ENCODE measurements around the gene LIN52.

LIN52 gene

DNA sequence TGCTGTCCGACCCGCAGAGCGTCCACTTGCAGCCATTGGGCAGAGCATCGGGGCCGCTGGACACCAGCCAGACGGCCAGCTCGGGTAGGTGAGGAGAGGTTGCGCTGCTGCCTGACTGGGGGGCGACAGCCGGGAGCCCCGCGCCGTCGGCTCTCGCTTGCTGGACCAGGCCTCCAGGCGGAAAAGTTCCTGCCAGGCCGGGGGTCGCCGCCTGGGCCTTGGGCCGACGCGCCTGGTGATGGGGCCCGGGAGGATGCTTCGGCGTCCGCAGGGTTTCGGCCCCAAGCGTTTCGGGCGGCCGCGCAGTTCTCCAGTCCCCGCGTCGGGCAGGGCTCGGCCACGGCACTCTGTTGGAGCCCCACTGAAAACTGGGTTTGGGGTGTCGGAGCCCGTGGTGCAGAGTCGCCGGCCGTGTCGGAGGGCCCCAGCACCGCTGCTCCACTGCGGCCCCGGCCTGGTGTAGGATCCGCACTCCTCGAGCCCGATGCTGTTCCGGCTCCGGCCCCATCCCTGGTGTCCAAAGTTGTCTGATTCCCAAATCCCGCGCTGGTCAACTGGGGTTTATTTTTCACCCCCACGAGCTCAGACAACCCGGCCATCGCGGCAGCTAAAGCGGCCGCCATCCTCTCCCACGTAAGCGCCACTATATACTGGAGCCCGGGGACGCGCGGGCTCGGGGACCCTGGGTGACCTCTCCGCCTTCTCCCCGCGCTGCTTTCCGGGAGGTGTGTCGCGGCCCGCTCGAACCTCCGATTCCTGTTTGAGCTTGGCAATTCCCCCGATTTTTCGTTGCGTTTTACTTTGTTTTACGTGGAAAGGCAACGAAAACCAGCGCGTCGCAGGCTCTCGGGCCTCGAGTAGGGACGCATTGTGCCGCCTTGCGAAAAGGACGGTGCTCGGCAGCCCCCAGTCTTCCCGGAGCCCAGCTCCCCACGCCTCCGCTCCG is 155.4 kb downstream of the LIN52 start:
- H3K9me3 ChIP-seq (ENCODE audit: low read length): no peaks in the 10 kb centered on the region
- H3K36me3 ChIP-seq (ENCODE audit: insufficient read depth, low read length): no peaks in the 10 kb centered on the region
- H3K4me1 ChIP-seq (ENCODE audit: insufficient read depth, low read length): peaks cover 19% of the 10 kb centered on the region
- H3K4me3 ChIP-seq (ENCODE audit: low read depth in 1 of 2, low read length in 2 of 2): peak overlapping the region; percentile 29 to 38
- H3K27ac ChIP-seq (ENCODE audit: low read depth, low read length): no peak overlapping the region
- no peak overlapping the region for H3K9ac ChIP-seq (ENCODE audit: low read length)
- H3K27me3 ChIP-seq (ENCODE audit: control insufficient read depth in 1 of 2, insufficient read depth in 2 of 2, low read length in 2 of 2): peaks cover 65 to 66% of the 10 kb centered on the region in 2 donors

DNA sequence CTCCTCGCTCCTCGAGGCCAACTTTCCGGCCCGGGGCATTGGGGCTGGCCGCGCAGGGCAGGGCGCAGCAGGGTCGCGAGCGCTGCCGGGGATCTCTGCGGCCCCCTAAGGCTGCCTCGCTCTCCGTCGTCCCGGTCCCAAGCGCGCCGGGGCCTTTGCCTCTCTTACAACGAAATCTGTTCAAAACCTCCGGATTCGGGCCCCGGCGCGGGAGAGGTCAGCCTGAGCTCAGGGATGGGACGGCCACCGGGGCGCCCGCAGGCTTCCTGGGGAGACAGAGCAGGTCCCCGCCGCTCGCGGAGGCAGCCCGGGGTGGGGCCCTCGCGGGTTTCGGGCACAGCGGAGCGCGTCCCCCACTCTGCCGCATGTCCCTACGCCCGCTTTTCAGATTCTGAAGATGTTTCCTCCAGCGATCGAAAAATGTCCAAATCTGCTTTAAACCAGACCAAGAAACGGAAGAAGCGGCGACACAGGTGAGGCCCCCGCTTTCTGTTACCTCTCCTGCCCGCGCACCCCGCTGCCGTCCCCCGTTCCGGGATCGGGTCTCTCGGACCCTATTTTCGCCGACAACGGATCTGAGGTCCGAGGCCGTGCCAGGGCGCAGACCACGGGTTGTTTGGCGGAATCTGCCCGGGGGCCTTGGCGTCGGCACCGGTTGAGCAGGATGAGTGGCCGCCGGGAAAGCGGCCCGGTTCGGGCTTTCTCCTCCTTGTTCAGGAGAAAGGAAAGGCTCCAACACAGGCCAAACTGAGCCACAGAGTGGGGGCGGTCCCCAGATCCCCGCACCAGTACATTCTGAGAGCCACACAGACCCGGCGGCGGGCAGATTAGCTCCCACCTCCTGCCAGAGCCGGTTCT is 156.3 kb downstream of the LIN52 start:
- H3K27me3 ChIP-seq (ENCODE audit: control insufficient read depth in 1 of 2, insufficient read depth in 2 of 2, low read length in 2 of 2): peaks cover 66 to 74% of the 10 kb centered on the region in 2 donors
- H3K27ac ChIP-seq (ENCODE audit: low read depth, low read length): no peak overlapping the region
- H3K4me1 ChIP-seq (ENCODE audit: insufficient read depth, low read length): peaks cover 19% of the 10 kb centered on the region
- no peak overlapping the region for H3K9ac ChIP-seq (ENCODE audit: low read length)
- H3K9me3 ChIP-seq (ENCODE audit: low read length): no peaks in the 10 kb centered on the region
- no peaks in the 10 kb centered on the region for H3K36me3 ChIP-seq (ENCODE audit: insufficient read depth, low read length)
- peak overlapping the region; percentile 29 to 38 for H3K4me3 ChIP-seq (ENCODE audit: low read depth in 1 of 2, low read length in 2 of 2)

DNA sequence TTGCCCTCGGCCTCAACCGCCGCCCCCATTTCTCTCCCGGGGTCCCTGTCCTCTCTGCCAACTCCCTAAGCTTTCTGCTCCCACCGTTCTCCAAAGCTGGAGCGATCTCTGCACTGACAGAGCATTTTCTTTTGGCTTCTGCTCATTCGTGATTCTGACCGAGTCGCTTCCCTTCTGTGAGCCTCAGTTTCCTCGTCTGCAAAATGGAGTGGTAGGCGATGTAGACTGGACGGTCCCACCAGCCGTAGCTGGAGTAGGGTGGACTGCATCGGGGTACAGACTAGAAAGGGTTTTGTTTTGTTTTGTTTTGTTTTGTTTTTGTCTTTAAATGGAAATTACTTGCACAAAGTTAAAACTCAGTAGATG is 156.9 kb downstream of the LIN52 start:
- H3K4me1 ChIP-seq (ENCODE audit: insufficient read depth, low read length): peaks cover 19% of the 10 kb centered on the region
- H3K9me3 ChIP-seq (ENCODE audit: low read length): no peaks in the 10 kb centered on the region
- H3K27me3 ChIP-seq (ENCODE audit: control insufficient read depth in 1 of 2, insufficient read depth in 2 of 2, low read length in 2 of 2): peaks cover 66 to 78% of the 10 kb centered on the region in 2 donors
- H3K36me3 ChIP-seq (ENCODE audit: insufficient read depth, low read length): no peaks in the 10 kb centered on the region
- H3K4me3 ChIP-seq (ENCODE audit: low read depth in 1 of 2, low read length in 2 of 2): peak overlapping the region in 1 of 2 donors; percentile 29
- no peak overlapping the region for H3K9ac ChIP-seq (ENCODE audit: low read length)
- no peak overlapping the region for H3K27ac ChIP-seq (ENCODE audit: low read depth, low read length)

DNA sequence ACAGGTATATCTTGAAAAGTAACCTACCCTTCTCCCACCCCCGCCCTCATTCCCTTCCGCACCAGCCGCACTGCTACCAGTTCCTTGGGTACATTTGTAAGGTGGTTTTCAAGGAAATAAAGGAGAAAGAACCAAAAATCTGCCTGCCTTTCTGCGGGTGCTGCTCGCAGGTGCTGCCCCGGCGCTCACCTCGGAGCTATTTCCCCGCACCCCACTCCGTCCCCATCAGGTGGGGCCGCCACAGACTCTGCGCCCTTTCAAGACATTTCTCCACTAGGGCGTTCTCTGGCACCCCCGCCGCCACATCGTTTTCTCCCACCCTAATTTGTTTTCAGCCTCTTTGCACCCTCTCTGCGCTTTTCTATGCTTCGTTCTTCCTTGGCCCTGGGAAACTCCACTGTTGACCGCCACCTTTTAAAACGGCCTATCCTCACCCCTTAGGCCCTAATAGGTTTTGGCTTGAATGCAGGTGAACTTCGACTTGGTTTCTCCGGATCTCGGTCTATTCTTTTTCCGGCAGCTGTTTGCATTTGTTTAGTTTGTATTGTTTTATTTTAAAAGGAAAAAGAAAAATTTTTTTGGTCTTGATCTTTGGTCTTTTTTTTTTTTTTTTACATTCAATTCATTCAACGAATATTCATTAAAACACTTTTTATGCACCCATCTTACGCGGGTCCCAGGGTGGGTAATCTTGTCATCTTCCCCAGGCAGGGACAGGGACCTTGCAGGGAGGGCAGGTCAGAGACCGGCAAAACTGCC is 157.4 kb downstream of the LIN52 start:
- peaks cover 19% of the 10 kb centered on the region for H3K4me1 ChIP-seq (ENCODE audit: insufficient read depth, low read length)
- peaks cover 66 to 81% of the 10 kb centered on the region in 2 donors for H3K27me3 ChIP-seq (ENCODE audit: control insufficient read depth in 1 of 2, insufficient read depth in 2 of 2, low read length in 2 of 2)
- no peak overlapping the region for H3K4me3 ChIP-seq (ENCODE audit: low read depth in 1 of 2, low read length in 2 of 2)
- no peak overlapping the region for H3K9ac ChIP-seq (ENCODE audit: low read length)
- no peak overlapping the region for H3K27ac ChIP-seq (ENCODE audit: low read depth, low read length)
- no peaks in the 10 kb centered on the region for H3K9me3 ChIP-seq (ENCODE audit: low read length)
- no peaks in the 10 kb centered on the region for H3K36me3 ChIP-seq (ENCODE audit: insufficient read depth, low read length)

DNA sequence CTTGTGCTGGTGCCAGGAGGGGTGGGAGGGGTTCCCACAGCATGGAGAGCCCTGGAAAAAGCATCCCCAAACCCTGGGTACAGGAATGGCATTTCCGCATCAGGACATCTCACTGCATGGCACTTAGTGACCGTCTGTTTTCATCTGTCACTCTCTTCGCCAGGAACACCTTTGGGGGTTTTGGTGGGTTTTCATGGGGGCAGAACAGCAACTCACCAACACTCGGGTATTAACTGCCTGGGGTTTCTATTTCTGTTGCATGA is 158.0 kb downstream of the LIN52 start:
- Histone ChIP-seq H3K4me3 (ENCODE audit: low read depth in 1 of 2, low read length in 2 of 2) (no peak overlapping the region), H3K27ac (ENCODE audit: low read depth, low read length) (no peak overlapping the region), H3K9ac (ENCODE audit: low read length) (no peak overlapping the region), H3K9me3 (ENCODE audit: low read length) (no peaks in the 10 kb centered on the region), H3K4me1 (ENCODE audit: insufficient read depth, low read length) (peaks cover 19% of the 10 kb centered on the region), H3K36me3 (ENCODE audit: insufficient read depth, low read length) (no peaks in the 10 kb centered on the region), H3K27me3 (ENCODE audit: control insufficient read depth in 1 of 2, insufficient read depth in 2 of 2, low read length in 2 of 2) (peaks cover 65 to 79% of the 10 kb centered on the region in 2 donors)

DNA sequence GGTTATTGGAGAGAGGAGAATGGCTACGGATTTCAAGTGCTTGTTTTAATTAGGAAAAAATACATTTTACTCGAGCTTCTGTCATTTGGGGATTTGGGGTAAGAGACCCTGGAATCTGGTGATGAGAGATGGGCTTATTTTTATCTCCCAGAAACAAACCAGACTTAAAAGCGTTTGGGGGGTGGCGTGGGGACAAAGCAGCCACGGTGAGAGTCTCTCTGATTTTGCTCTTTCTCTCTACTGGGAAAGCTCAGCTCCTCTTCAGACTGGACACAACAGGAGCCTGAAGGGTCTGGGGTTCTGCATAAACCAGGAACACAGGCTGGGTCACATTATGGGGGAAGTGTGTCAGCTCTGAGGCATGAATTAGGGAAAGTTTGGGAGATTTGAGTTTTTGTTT is 158.3 kb downstream of the LIN52 start:
- no peak overlapping the region for H3K4me3 ChIP-seq (ENCODE audit: low read depth in 1 of 2, low read length in 2 of 2)
- H3K4me1 ChIP-seq (ENCODE audit: insufficient read depth, low read length): peaks cover 19% of the 10 kb centered on the region
- no peaks in the 10 kb centered on the region for H3K9me3 ChIP-seq (ENCODE audit: low read length)
- H3K27ac ChIP-seq (ENCODE audit: low read depth, low read length): no peak overlapping the region
- no peak overlapping the region for H3K9ac ChIP-seq (ENCODE audit: low read length)
- no peaks in the 10 kb centered on the region for H3K36me3 ChIP-seq (ENCODE audit: insufficient read depth, low read length)
- peaks cover 62 to 75% of the 10 kb centered on the region in 2 donors for H3K27me3 ChIP-seq (ENCODE audit: control insufficient read depth in 1 of 2, insufficient read depth in 2 of 2, low read length in 2 of 2)

DNA sequence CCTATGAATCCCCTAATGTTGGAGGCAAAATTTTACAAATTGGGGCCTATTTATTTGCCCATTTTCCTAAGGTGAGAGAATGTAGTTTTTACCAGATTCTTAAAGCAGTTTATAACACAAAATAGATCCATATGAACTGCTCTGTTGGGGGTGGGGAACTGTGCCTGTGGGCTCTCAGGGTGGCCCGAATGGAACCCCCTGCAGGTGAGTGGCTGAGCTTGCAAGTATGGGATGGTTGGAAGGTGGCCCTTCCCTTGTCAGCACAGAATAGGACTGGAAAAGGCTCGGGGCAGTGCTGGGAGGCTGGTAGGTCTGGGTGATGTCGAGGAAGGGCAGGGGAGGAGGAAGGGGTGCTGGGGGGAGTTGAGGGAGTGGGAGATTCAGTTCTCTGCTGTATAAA is 159.4 kb downstream of the LIN52 start:
- no peak overlapping the region for H3K27ac ChIP-seq (ENCODE audit: low read depth, low read length)
- H3K4me3 ChIP-seq (ENCODE audit: low read depth in 1 of 2, low read length in 2 of 2): no peak overlapping the region
- H3K9ac ChIP-seq (ENCODE audit: low read length): no peak overlapping the region
- H3K36me3 ChIP-seq (ENCODE audit: insufficient read depth, low read length): no peaks in the 10 kb centered on the region
- no peaks in the 10 kb centered on the region for H3K9me3 ChIP-seq (ENCODE audit: low read length)
- H3K27me3 ChIP-seq (ENCODE audit: control insufficient read depth in 1 of 2, insufficient read depth in 2 of 2, low read length in 2 of 2): peaks cover 51 to 65% of the 10 kb centered on the region in 2 donors
- peaks cover 19% of the 10 kb centered on the region for H3K4me1 ChIP-seq (ENCODE audit: insufficient read depth, low read length)

DNA sequence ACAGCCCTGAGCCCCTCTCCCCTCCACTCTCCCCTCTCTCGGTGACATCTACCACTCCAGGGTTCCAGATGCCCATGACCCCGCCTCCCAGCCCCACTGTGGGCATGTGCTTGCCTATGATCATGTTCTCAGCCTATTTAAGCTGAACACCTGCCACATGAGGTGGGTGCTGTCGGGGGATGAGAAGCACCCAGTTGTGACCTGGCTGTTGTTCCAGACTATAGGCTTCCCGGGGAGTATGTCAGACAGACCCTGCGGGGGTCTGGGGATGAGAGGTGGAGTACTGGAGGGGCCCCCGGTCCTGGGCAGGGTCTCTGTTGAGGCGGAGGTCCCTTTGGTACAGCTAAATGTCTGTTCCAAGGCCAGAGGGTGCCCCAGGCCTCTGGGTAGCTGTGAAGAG is 160.5 kb downstream of the LIN52 start:
- H3K4me3 ChIP-seq (ENCODE audit: low read depth in 1 of 2, low read length in 2 of 2): no peak overlapping the region
- H3K9me3 ChIP-seq (ENCODE audit: low read length): no peaks in the 10 kb centered on the region
- no peak overlapping the region for H3K9ac ChIP-seq (ENCODE audit: low read length)
- no peak overlapping the region for H3K27ac ChIP-seq (ENCODE audit: low read depth, low read length)
- H3K36me3 ChIP-seq (ENCODE audit: insufficient read depth, low read length): no peaks in the 10 kb centered on the region
- peaks cover 43 to 53% of the 10 kb centered on the region in 2 donors for H3K27me3 ChIP-seq (ENCODE audit: control insufficient read depth in 1 of 2, insufficient read depth in 2 of 2, low read length in 2 of 2)
- H3K4me1 ChIP-seq (ENCODE audit: insufficient read depth, low read length): peaks cover 16% of the 10 kb centered on the region

DNA sequence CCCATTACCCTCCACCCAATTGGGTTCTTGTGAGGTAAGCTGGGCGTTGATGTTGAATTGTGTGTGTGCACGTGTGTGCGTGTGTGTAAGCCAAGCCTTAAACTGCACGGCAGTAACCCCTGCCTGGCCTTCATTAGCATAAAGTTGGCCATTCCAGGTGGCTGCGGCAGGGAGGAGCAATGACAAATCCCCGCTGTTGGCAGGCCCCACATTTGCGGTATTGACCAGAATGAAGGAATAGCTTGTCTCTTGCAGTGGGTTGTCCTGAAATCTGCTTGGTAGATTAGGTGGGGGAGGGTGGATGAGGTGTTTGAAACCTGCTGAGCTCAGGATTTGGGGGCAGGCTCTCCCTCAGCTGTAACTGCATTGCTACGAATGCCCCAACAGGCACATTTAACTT is 161.8 kb downstream of the LIN52 start:
- Histone ChIP-seq H3K9ac (ENCODE audit: low read length) (no peak overlapping the region), H3K9me3 (ENCODE audit: low read length) (no peaks in the 10 kb centered on the region), H3K27me3 (ENCODE audit: control insufficient read depth in 1 of 2, insufficient read depth in 2 of 2, low read length in 2 of 2) (peaks cover 30 to 42% of the 10 kb centered on the region in 2 donors), H3K4me1 (ENCODE audit: insufficient read depth, low read length) (peaks cover 7% of the 10 kb centered on the region), H3K4me3 (ENCODE audit: low read depth in 1 of 2, low read length in 2 of 2) (no peak overlapping the region), H3K27ac (ENCODE audit: low read depth, low read length) (no peak overlapping the region), H3K36me3 (ENCODE audit: insufficient read depth, low read length) (no peaks in the 10 kb centered on the region)

DNA sequence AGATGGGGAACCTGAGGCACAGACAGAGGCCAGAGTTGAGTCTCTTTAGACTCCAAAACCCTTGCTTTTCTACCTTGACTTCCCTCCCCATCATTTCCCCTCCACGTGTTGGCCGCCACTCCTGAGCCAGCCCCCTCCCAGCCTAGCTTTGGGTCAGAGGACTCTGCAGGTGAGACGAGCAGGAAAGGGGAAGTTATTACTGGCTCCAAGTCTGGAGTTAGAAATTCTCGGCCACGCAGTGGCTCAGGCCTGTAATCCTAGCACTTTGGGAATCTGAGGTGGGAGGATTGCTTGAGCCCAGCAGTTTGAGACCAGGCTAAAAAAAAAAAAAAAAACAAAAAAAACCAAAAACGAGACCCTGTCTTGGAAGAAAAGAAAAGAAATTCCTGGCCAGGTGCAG is 163.3 kb downstream of the LIN52 start:
- no peak overlapping the region for H3K4me3 ChIP-seq (ENCODE audit: low read depth in 1 of 2, low read length in 2 of 2)
- peaks cover 19 to 30% of the 10 kb centered on the region in 2 donors for H3K27me3 ChIP-seq (ENCODE audit: control insufficient read depth in 1 of 2, insufficient read depth in 2 of 2, low read length in 2 of 2)
- no peaks in the 10 kb centered on the region for H3K9me3 ChIP-seq (ENCODE audit: low read length)
- no peak overlapping the region for H3K9ac ChIP-seq (ENCODE audit: low read length)
- H3K36me3 ChIP-seq (ENCODE audit: insufficient read depth, low read length): no peaks in the 10 kb centered on the region
- no peak overlapping the region for H3K27ac ChIP-seq (ENCODE audit: low read depth, low read length)
- peaks cover 7% of the 10 kb centered on the region for H3K4me1 ChIP-seq (ENCODE audit: insufficient read depth, low read length)

Data from muscle layer of colon (tissue), 2 donors.